Right lobe of liver (tissue), 6 donors: Measurements from ENCODE around the gene PRRC2A. TPM values are rescaled to one million over a fixed set of nuclear protein-coding genes. Genes with fewer than 3 reads are reported as not detected.

Experiments
- ATAC-seq, 4 donors: fragments of 200-7000 bp; cut with Tn5 transposase; one replicate each; pipeline ENCODE4 v1.9.1; 2020; ENCODE audit warnings: mild to moderate bottlenecking in 4 of 4, moderate library complexity in 4 of 4
- DNase-seq, 3 donors: peaks; one replicate each; pipeline ENCODE4 v3.0.0-alpha.2; 2020
- H3K27ac ChIP-seq, 3 donors: fragments of 200-600 bp; one replicate each; pipeline ENCODE4 v1.8.0; 2022
- H3K27me3 ChIP-seq, 2 donors: fragments of 200-600 bp; one replicate each; pipeline ENCODE4 v1.8.0; 2022
- H3K36me3 ChIP-seq, 4 donors: fragments of 200-600 bp; sonication (generic) in 1 of 4; one replicate each; pipeline versions ENCODE4 v1.5.1 to v1.8.0; 2017 to 2022; ENCODE audit warnings: control low read depth in 1 of 4
- H3K4me1 ChIP-seq, 4 donors: fragments of 200-600 bp; sonication (generic) in 1 of 4; one replicate each; pipeline versions ENCODE4 v1.5.1 to v1.8.0; 2017 to 2022; ENCODE audit warnings: control low read depth in 1 of 4
- H3K4me3 ChIP-seq, 3 donors: fragments of 200-600 bp; one replicate each; pipeline ENCODE4 v1.8.0; 2022
- H3K9me3 ChIP-seq, 4 donors: fragments of 200-600 bp; sonication (generic) in 1 of 4; one replicate each; pipeline versions ENCODE4 v1.5.1 to v1.8.0; 2017 to 2022; ENCODE audit warnings: control low read depth in 1 of 4
- POLR2A ChIP-seq: fragments of 450-650 bp; IDR thresholded peaks from one replicate; pipeline ENCODE4 v1.6.1; 2017; ENCODE audit warnings: antibody characterized with exemption, mild to moderate bottlenecking
- WGBS: methylation state at CpG from one replicate; pipeline ENCODE4 v1.1.6; 2018; ENCODE audit warnings: low coverage, low lambda C conversion rate; ENCODE audit not compliant: insufficient coverage; ENCODE audit errors: missing lambda C conversion rate; 5-methylcytosine and 5-hydroxymethylcytosine counted together
- intact Hi-C, 2 donors: fragments of 100-400 bp; cut with DNase I; formaldehyde crosslinking; loops; one replicate each; pipeline versions ENCODE4 v1.11.2 to v1.14.1; 2022
- total RNA-seq, 6 experiments: library from RNA; depleted of rRNA in 2 of 6; stranded (reverse); fragments of >200 nt in 2 of 6; fragmentation: NEBNext Ultra II Directional in 3 of 6; extraction: Animal tissue kit (Norgen Biotek cat#: 25700) in 3 of 6; gene quantifications; one replicate each; pipeline versions ENCODE4 v1.1.0 to v1.2.4, GENCODE V29; 2016 to 2023
- TF ChIP-seq, protein P1 (sequence below), 4 donors: fragments of 200-600 bp in 3 of 4; fragments of 450-650 bp in 1 of 4; IDR thresholded peaks; one replicate each; pipeline versions ENCODE4 v1.5.1 to v1.8.0; 2016 to 2022; ENCODE audit warnings: antibody characterized with exemption in 4 of 4, mild to moderate bottlenecking in 2 of 4
- donor health status: DM: no; HTN: yes; CAD: no.
- donor health status: DM: no; HTN: no; CAD: no.
- donor health status: DM: no; HTN: no; CAD: no.
- donor health status: DM: no; HTN: yes; CAD: no.
- donor health status: DM: no; HTN: yes; CAD: no.

PRRC2A gene
- total RNA-seq, 6 experiments from 2014 or later: 34.7 to 59.6 (median 39.4) TPM

DNA sequence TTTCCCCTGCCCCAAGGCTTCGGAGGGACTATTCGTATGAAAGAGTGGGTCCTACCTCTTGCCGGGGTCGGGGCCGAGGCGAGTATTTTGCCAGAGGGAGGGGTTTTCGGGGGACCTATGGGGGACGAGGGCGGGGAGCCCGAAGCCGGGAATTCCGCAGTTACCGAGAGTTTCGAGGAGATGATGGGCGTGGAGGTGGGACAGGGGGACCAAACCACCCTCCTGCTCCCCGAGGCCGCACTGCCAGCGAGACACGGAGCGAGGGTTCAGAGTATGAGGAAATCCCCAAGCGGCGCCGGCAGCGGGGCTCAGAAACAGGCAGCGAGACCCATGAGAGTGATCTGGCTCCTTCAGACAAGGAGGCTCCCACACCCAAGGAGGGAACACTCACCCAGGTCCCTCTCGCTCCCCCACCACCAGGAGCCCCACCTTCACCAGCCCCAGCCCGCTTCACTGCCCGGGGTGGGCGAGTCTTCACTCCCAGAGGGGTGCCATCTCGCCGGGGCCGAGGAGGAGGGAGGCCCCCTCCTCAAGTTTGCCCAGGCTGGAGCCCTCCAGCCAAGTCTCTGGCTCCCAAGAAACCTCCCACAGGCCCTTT lies 11.3 kb downstream of the PRRC2A start:
- ATAC-seq (no peak), DNase-seq (no peak)
- Histone ChIP-seq H3K27ac (no peak overlapping the region), H3K36me3 (peaks cover 5 to 94% (median 47%) of the 10 kb centered on the region in 4 donors), H3K4me1 (peaks cover 0 to 12% (median 0%) of the 10 kb centered on the region in 4 donors), H3K9me3 (no peaks in the 10 kb centered on the region), H3K4me3 (no peak overlapping the region), H3K27me3 (no peaks in the 10 kb centered on the region)
- intact Hi-C loops: no loop called here
- no CpG with 5 or more reads among the region's 32 CpGs for WGBS
- TF ChIP-seq, protein P1, sequence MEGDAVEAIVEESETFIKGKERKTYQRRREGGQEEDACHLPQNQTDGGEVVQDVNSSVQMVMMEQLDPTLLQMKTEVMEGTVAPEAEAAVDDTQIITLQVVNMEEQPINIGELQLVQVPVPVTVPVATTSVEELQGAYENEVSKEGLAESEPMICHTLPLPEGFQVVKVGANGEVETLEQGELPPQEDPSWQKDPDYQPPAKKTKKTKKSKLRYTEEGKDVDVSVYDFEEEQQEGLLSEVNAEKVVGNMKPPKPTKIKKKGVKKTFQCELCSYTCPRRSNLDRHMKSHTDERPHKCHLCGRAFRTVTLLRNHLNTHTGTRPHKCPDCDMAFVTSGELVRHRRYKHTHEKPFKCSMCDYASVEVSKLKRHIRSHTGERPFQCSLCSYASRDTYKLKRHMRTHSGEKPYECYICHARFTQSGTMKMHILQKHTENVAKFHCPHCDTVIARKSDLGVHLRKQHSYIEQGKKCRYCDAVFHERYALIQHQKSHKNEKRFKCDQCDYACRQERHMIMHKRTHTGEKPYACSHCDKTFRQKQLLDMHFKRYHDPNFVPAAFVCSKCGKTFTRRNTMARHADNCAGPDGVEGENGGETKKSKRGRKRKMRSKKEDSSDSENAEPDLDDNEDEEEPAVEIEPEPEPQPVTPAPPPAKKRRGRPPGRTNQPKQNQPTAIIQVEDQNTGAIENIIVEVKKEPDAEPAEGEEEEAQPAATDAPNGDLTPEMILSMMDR (IDR thresholded peaks at IDR 0.05): no peak
- no peak for TF ChIP-seq POLR2A

DNA sequence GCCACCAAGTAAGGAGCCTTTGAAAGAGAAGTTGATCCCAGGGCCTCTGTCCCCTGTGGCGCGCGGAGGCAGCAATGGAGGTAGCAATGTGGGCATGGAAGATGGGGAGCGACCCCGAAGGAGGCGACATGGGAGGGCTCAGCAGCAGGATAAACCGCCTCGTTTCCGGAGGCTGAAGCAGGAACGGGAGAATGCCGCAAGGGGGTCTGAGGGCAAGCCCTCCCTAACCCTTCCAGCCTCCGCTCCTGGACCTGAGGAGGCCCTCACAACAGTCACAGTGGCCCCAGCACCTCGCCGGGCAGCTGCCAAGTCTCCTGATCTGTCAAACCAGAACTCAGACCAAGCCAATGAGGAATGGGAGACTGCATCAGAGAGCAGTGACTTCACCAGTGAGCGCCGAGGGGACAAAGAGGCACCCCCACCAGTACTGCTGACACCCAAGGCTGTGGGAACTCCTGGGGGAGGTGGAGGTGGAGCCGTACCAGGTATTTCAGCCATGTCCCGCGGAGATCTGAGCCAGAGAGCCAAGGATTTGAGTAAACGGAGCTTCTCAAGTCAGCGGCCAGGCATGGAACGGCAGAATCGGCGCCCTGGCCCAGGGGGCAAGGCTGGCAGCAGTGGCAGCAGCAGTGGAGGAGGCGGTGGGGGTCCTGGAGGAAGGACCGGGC lies 11.9 kb downstream of the PRRC2A start:
- Histone ChIP-seq H3K4me3 (no peak overlapping the region), H3K27me3 (no peaks in the 10 kb centered on the region), H3K9me3 (no peaks in the 10 kb centered on the region), H3K4me1 (peaks cover 0 to 12% (median 0%) of the 10 kb centered on the region in 4 donors), H3K36me3 (peaks cover 5 to 94% (median 49%) of the 10 kb centered on the region in 4 donors), H3K27ac (no peak overlapping the region)
- intact Hi-C loops: no loop called here
- 93% methylated on average over 9 of the region's 26 CpGs for WGBS
- ATAC-seq (no peak), DNase-seq (no peak)
- TF ChIP-seq POLR2A: no peak
- TF ChIP-seq, protein P1 (IDR thresholded peaks at IDR 0.05): no peak

DNA sequence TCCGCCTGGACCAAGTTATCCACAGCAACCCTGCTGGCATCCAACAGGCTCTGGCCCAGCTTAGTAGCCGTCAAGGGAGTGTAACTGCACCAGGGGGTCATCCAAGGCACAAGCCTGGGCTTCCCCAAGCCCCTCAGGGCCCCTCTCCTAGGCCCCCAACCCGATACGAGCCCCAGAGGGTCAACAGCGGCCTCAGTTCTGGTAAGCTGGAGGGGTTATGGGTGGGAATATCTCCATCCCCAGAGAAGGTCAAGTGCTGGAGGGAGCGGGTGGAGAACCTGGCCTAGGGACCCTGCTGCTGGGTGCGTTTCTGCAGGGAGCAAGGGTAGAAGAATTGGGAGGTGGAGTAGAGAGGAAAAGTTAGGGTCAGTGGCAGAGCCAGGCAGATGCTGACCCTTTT lies 12.9 kb downstream of the PRRC2A start:
- TF ChIP-seq, protein P1 (IDR thresholded peaks at IDR 0.05): no peak
- TF ChIP-seq POLR2A: no peak
- H3K4me3 ChIP-seq: no peak overlapping the region
- no peak for DNase-seq
- peaks cover 0 to 12% (median 0%) of the 10 kb centered on the region in 4 donors for H3K4me1 ChIP-seq
- no peak for ATAC-seq
- intact Hi-C loops: no loop called here
- 100% methylated on average over 2 of the region's 7 CpGs for WGBS
- H3K9me3 ChIP-seq: no peaks in the 10 kb centered on the region
- no peaks in the 10 kb centered on the region for H3K27me3 ChIP-seq
- peaks cover 5 to 94% (median 50%) of the 10 kb centered on the region in 4 donors for H3K36me3 ChIP-seq
- H3K27ac ChIP-seq: no peak overlapping the region

DNA sequence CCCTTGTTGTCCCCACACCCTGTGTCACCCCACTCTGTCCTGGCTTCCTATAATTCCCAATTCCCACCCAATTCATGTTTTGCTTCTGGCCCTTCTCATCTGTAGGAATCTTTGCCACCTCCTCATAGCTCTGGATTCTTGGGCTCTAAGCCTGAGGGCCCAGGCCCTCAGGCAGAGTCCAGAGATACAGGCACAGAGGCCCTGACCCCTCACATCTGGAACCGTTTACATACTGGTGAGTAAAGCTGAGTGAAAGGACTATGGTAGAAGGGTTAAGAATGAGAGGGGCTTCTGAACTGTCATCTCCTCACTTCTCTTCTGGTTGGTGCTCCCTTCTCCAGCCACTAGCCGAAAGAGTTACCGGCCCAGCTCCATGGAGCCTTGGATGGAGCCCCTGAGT lies 13.6 kb downstream of the PRRC2A start:
- Histone ChIP-seq H3K4me3 (no peak overlapping the region), H3K9me3 (no peaks in the 10 kb centered on the region), H3K4me1 (peaks cover 0 to 12% (median 0%) of the 10 kb centered on the region in 4 donors), H3K27ac (no peak overlapping the region), H3K27me3 (no peaks in the 10 kb centered on the region), H3K36me3 (peaks cover 5 to 94% (median 51%) of the 10 kb centered on the region in 4 donors)
- WGBS: 95% methylated on average over 2 of the region's 3 CpGs
- no peak for DNase-seq
- no peak for ATAC-seq
- intact Hi-C loops: no loop called here
- TF ChIP-seq, protein P1 (IDR thresholded peaks at IDR 0.05): no peak
- no peak for TF ChIP-seq POLR2A
